Hepatocyte (in vitro differentiated cells): ENCODE results near the gene IGFBPL1. TPM values are rescaled to one million over a fixed set of nuclear protein-coding genes. Genes with fewer than 3 reads are reported as not detected.
"Not testable (repeated sequence)": the region's sequence is repeated elsewhere in the genome, so short reads cannot be mapped to it uniquely, and the experiment has no call there.

Source experiments
- DNase-seq: peaks from one replicate; pipeline ENCODE4 v3.0.0-alpha.2; 2016; ENCODE audit warnings: low spot score
- H2AFZ ChIP-seq: fragments of 200-600 bp; sonication (generic); 2 replicates; pipeline ENCODE4 v1.6.0; 2016; ENCODE audit warnings: antibody characterized with exemption, mild to moderate bottlenecking
- H3K27ac ChIP-seq: fragments of 200-600 bp; sonication (generic); 2 replicates; pipeline ENCODE4 v1.5.1; 2016; ENCODE audit warnings: mild to moderate bottlenecking
- H3K27me3 ChIP-seq: fragments of 200-600 bp; sonication (generic); 2 replicates; pipeline ENCODE4 v1.6.1; 2016
- H3K36me3 ChIP-seq: fragments of 200-600 bp; sonication (generic); replicated peaks from 2 replicates; pipeline ENCODE4 v1.5.1; 2016; ENCODE audit warnings: low read depth; ENCODE audit not compliant: insufficient read depth
- H3K4me1 ChIP-seq: fragments of 200-600 bp; sonication (generic); 2 replicates; pipeline ENCODE4 v1.5.1; 2016; ENCODE audit warnings: mild to moderate bottlenecking, moderate library complexity; ENCODE audit not compliant: insufficient read depth
- H3K4me2 ChIP-seq: fragments of 200-600 bp; sonication (generic); 2 replicates; pipeline ENCODE4 v1.6.0; 2016
- H3K4me3 ChIP-seq: fragments of 200-600 bp; sonication (generic); 2 replicates; pipeline ENCODE4 v1.5.1; 2016; ENCODE audit warnings: mild to moderate bottlenecking
- H3K79me2 ChIP-seq: fragments of 200-600 bp; sonication (generic); 2 replicates; pipeline ENCODE4 v1.6.0; 2017; ENCODE audit warnings: mild to moderate bottlenecking
- H3K9me2 ChIP-seq: fragments of 200-600 bp; sonication (generic); replicated peaks from 2 replicates; pipeline ENCODE4 v1.6.0; 2017; ENCODE audit warnings: mild to moderate bottlenecking; ENCODE audit not compliant: insufficient read depth
- H3K9me3 ChIP-seq: fragments of 200-600 bp; sonication (generic); 2 replicates; pipeline ENCODE4 v1.5.1; 2016; ENCODE audit warnings: low read depth, mild to moderate bottlenecking
- H4K20me1 ChIP-seq: fragments of 200-600 bp; sonication (generic); 2 replicates; pipeline ENCODE4 v1.6.0; 2016; ENCODE audit warnings: mild to moderate bottlenecking; ENCODE audit not compliant: insufficient read depth, poor library complexity, severe bottlenecking
- EZH2 ChIP-seq: fragments of 200-600 bp; sonication (generic); IDR thresholded peaks from 2 replicates; pipeline ENCODE4 v1.6.1; 2016; ENCODE audit warnings: antibody characterized with exemption, mild to moderate bottlenecking, borderline replicate concordance
- EZH2phosphoT487 ChIP-seq: fragments of 200-600 bp; sonication (generic); IDR thresholded peaks from one replicate; pipeline ENCODE4 v1.6.1; 2018; ENCODE audit warnings: antibody characterized with exemption, mild to moderate bottlenecking, low read depth, moderate library complexity; ENCODE audit not compliant: unreplicated experiment, severe bottlenecking
- WGBS: methylation state at CpG from one replicate; pipeline ENCODE4 v1.1.6; 2016; ENCODE audit warnings: low lambda C conversion rate; ENCODE audit errors: missing lambda C conversion rate; 5-methylcytosine and 5-hydroxymethylcytosine counted together
- polyA plus RNA-seq: library from polyadenylated mRNA; unstranded; fragments of >200 nt; fragmentation: Nextera tagmentation; extraction: Ambion mirVana; gene quantifications from 2 replicates; pipeline ENCODE4 v1.2.1, GENCODE V29; 2016
- total RNA-seq: library from RNA; depleted of rRNA; stranded (reverse); fragments of >200 nt; gene quantifications from 2 replicates; pipeline ENCODE4 v1.2.3, GENCODE V29; 2014
- TF ChIP-seq, protein P1 (sequence below): fragments of 200-600 bp; sonication (generic); IDR thresholded peaks from 2 replicates; pipeline ENCODE4 v1.5.1; 2016; ENCODE audit warnings: antibody characterized with exemption, mild to moderate bottlenecking; ENCODE audit not compliant: poor library complexity

IGFBPL1 gene
- total and polyA plus RNA-seq, 2 experiments from 2014 or later = 2.5 to 9.8 TPM

DNA sequence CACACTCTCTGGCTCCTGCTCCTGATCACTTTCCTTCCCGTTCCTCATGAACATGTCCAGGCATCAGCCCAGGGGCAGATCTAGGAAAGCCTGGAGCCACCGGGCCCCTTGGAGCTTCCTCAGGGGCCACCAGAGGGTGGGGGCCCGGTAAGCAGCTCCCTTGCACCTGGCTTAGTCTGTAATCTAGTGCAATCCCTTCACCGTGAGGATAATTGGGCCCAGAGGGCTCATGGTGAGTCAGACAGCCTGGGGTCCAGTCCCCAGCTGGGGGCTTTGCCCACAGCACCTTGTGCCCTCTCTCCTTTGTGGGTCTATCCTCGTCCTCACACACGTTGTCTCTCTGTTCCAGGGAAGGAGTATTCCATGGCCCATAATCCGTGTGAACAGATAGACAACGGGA lies 42.1 kb downstream of the IGFBPL1 start:
- no peaks in the 10 kb centered on the region for H3K9me3 ChIP-seq
- no peak overlapping the region for H3K4me2 ChIP-seq
- no peak overlapping the region for H3K4me3 ChIP-seq
- no peaks in the 10 kb centered on the region for H4K20me1 ChIP-seq
- no peaks in the 10 kb centered on the region for H3K27me3 ChIP-seq
- no peak overlapping the region for H2AFZ ChIP-seq
- no peaks in the 10 kb centered on the region for H3K36me3 ChIP-seq
- TF ChIP-seq, protein P1, sequence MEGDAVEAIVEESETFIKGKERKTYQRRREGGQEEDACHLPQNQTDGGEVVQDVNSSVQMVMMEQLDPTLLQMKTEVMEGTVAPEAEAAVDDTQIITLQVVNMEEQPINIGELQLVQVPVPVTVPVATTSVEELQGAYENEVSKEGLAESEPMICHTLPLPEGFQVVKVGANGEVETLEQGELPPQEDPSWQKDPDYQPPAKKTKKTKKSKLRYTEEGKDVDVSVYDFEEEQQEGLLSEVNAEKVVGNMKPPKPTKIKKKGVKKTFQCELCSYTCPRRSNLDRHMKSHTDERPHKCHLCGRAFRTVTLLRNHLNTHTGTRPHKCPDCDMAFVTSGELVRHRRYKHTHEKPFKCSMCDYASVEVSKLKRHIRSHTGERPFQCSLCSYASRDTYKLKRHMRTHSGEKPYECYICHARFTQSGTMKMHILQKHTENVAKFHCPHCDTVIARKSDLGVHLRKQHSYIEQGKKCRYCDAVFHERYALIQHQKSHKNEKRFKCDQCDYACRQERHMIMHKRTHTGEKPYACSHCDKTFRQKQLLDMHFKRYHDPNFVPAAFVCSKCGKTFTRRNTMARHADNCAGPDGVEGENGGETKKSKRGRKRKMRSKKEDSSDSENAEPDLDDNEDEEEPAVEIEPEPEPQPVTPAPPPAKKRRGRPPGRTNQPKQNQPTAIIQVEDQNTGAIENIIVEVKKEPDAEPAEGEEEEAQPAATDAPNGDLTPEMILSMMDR = no peak
- TF ChIP-seq EZH2phosphoT487 = no peak
- TF ChIP-seq EZH2 = no peak
- 84% methylated on average over 8 of the region's 8 CpGs for WGBS
- H3K27ac ChIP-seq = peak overlapping the region; percentile 84
- peaks cover 47% of the 10 kb centered on the region for H3K4me1 ChIP-seq
- DNase-seq = no peak
- no peaks in the 10 kb centered on the region for H3K9me2 ChIP-seq
- H3K79me2 ChIP-seq = no peaks in the 10 kb centered on the region

DNA sequence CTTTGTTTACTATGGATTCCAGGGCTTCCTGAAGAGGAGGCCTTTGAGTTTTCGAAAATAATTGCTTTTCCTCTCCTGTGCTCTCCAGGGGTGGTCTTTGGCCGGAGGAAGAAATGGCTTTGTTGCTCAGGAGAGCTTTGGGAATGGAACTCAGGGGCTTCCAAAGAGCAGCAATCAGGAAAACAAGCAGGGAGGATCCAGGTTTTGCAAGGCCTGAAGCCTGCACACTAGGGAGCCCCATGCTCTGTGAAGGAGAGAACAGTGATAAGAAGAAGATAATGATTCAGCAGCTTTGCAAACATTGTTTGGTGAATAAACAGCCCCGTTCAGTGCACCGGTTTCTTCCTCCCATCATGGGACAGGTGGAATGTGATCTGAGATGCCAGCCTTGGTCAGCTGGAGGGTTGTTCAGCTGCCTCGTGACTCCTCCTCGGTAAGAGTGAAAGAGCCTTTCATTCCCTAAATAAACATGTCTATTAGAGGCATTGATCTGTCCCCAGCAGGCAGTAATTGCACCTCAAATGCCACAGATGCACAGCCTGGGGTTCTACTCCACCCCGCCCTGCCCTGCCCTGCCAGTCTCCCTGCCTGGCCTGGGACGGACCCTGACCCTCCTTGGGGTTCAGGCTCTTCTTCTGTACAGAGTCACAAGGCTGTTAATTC lies 43.3 kb downstream of the IGFBPL1 start:
- no peak overlapping the region for H2AFZ ChIP-seq
- TF ChIP-seq EZH2phosphoT487 = no peak
- TF ChIP-seq, protein P1 = no peak
- no peak for TF ChIP-seq EZH2
- peak overlapping the region; percentile 84 for H3K27ac ChIP-seq
- H3K36me3 ChIP-seq = no peaks in the 10 kb centered on the region
- H3K27me3 ChIP-seq = no peaks in the 10 kb centered on the region
- H3K9me2 ChIP-seq = no peaks in the 10 kb centered on the region
- no peak overlapping the region for H3K4me3 ChIP-seq
- H3K79me2 ChIP-seq = no peaks in the 10 kb centered on the region
- WGBS = 29% methylated on average over 8 of the region's 8 CpGs
- peak overlapping the region; percentile 46 for H3K4me2 ChIP-seq
- peaks cover 38% of the 10 kb centered on the region for H3K4me1 ChIP-seq
- H3K9me3 ChIP-seq = no peaks in the 10 kb centered on the region
- peak; percentile 82 for DNase-seq
- no peaks in the 10 kb centered on the region for H4K20me1 ChIP-seq

DNA sequence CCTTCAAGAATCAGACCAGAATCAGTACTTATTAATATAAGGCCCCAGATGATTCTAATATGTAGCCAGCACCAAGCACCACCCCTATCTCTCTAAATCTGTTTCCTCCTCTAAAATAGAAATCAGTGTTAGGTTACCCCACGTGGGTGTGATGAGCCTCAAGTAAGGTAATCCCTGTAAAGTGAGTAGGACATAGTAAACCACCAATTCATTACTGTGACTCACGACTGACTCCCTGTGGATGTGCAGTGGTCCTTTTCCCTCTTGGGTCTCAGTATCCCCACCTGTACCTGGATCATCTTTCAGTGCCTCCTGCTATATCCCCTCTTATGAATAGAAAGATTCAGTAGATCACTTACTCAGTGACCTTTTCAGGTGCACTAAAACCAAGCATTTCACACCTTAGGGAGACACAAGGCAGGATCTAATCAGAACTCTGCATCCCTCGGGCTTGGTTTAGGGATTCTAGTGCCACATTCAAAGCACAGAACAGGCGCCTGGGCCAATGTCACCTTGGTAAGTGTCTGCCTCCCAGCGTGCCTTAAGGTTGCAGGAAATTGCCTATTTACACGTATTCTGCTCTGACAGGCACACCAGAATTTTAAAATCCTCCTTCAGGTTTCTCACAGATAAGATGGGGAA lies 43.9 kb downstream of the IGFBPL1 start:
- H2AFZ ChIP-seq = no peak overlapping the region
- no peaks in the 10 kb centered on the region for H3K79me2 ChIP-seq
- WGBS = 48% methylated on average over 6 of the region's 6 CpGs
- no peaks in the 10 kb centered on the region for H3K36me3 ChIP-seq
- peaks cover 32% of the 10 kb centered on the region for H3K4me1 ChIP-seq
- DNase-seq = no peak
- H3K27ac ChIP-seq = peak overlapping the region; percentile 84
- TF ChIP-seq EZH2 (no peak), EZH2phosphoT487 (no peak)
- TF ChIP-seq, protein P1 = no peak
- H3K9me2 ChIP-seq = no peaks in the 10 kb centered on the region
- no peaks in the 10 kb centered on the region for H4K20me1 ChIP-seq
- no peaks in the 10 kb centered on the region for H3K27me3 ChIP-seq
- peak overlapping the region; percentile 46 for H3K4me2 ChIP-seq
- no peaks in the 10 kb centered on the region for H3K9me3 ChIP-seq
- H3K4me3 ChIP-seq = no peak overlapping the region

DNA sequence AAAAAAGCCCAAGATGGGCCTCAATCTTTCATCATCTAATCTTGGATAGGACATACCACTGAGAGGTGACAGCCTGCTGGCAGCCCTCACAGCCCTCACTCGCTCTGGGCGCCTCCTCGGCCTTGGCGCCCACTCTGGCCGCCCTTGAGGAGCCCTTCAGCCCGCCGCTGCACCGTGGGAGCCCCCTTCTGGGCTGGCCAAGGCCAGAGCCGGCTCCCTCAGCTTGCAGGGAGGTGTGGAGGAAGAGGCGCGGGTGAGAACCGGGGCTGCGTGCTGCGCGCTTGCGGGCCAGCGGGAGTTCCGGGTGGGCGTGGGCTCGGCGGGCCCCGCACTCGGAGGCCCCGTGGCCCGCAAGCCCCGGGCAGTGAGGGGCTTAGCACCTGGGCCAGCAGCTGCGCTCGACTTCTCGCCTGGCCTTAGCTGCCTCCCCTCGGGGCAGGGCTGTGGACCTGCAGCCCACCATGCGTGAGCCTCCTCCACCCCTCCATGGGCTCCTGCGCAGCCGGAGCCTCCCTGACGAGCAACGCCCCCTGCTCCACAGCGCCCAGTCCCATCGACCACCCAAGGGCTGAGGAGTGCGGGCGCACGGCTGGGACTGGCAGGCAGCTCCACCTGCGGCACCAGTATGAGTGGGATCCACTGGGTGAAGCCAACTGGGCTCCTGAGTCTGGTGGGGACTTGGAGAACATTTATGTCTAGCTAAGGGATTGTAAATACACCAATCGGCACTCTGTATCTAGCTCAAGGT lies 46.7 kb downstream of the IGFBPL1 start:
- H3K4me1 ChIP-seq = peaks cover 33% of the 10 kb centered on the region
- not testable (repeated sequence) for H3K36me3 ChIP-seq, H4K20me1 ChIP-seq, H2AFZ ChIP-seq, H3K9me2 ChIP-seq, H3K4me2 ChIP-seq, H3K79me2 ChIP-seq, H3K4me3 ChIP-seq, H3K27me3 ChIP-seq, H3K27ac ChIP-seq, DNase-seq, H3K9me3 ChIP-seq
- WGBS = 98% methylated on average over 34 of the region's 42 CpGs
